HG03045 (cell line): ENCODE measurements around the gene OR5W2.
"Not testable (repeated sequence)": the region's sequence is repeated elsewhere in the genome, so short reads cannot be mapped to it uniquely, and the experiment has no call there.

Experiments
- ATAC-seq: cut with Tn5 transposase; IDR thresholded peaks from one replicate; pipeline ENCODE4 v1.9.1; 2021; ENCODE audit warnings: mild to moderate bottlenecking, moderate library complexity; ENCODE audit not compliant: unreplicated experiment

OR5W2 gene

DNA sequence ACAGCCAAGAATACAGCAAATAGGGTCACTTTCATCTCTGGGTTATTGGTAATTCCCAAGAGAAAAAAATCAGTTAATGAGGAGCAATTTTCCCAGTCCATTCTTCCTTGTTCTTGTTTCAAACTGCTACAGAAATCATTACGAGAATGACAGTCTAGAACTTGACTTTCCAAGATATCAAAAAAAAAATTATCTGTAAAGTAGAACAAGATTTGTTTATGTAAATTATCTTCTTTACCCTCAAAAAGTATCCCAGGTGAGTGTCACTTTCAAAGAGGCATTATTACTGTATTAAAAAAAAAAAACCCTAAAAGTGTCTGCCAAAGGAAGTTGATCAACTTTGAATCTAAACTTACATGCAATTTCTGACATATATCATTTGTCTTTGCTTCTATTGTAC is at the start of gene OR5W2:
OR5W2 (minus strand) TSS at position 101 of the 400 bp plus-strand sequence; CDS start at position 101, 0 bp downstream.
- no peak for ATAC-seq

DNA sequence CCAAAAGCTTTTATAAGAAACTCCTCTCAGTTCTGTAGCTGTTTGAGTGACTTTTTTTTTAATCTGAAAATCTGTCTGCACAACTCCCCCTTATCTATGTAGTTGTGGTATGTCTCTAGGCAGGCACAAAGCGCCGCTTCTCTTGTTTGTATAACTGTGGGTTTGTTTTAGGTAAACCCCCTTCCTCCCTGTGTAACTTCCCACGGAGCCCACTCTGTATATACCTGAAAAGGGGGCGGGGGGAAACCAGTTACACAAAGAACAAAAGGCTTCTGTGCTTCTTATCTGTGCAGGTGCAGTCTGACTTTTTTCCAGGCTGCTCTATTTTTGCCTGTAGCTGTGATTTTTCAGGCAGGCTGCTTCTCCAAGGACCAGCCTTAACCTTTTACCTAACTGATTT is 42.1 kb upstream of the OR5W2 start:
- ATAC-seq = no peak

DNA sequence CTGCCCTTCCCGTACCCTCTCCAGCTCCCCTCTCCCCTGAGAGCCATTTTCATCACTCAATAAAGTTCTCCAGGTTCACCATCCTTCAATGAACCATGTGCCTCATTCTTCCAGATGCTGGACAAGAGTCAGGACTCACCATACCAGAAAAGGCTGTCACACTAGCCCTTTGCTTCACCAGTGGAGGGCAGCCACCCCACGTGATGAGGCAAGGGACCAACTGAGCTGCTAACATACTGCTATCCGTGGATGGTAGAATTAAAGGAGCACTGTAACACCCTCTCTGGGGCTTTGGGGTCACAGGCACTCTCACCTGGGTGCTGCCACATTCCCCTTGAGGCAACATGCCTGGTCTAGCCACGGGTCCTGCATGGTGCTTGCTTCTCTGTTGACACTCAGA is 34.9 kb upstream of the OR5W2 start:
- ATAC-seq = no peak

DNA sequence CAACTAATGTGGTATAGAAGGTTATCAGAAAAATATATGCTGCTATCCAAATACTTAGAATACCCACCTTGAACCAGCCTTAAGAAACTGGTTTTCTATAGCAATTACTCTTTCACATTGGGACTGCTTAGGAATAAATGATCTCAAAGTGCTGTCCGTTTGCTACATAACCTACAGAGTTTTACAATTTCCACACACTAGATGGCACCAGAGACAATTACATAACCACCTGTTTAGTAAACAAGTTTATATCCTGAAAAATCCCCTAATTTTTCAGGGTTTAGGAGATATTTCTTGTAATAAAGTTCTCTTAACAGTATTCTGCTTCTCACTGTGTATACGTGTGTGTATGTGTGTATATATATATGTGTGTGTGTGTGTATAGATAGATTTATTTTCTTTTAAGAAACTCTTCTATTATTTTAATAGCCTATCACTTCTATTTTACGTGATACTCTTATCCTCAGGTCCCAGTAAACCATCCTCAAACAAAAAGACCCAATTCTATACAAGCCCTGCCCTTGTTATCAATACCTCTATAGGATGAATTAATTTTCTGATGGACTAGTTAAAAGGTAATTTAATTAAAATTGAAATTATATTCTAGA is 28.5 kb upstream of the OR5W2 start:
- ATAC-seq = no peak

GRCh38 chr11:55936300-55936699 is 21.9 kb upstream of the OR5W2 start, which contains the start of gene OR5I1:
TSS of gene OR5I1 (minus strand) at chr11:55936400. CDS start at chr11:55936400, 0 bp downstream.
- no peak for ATAC-seq

DNA sequence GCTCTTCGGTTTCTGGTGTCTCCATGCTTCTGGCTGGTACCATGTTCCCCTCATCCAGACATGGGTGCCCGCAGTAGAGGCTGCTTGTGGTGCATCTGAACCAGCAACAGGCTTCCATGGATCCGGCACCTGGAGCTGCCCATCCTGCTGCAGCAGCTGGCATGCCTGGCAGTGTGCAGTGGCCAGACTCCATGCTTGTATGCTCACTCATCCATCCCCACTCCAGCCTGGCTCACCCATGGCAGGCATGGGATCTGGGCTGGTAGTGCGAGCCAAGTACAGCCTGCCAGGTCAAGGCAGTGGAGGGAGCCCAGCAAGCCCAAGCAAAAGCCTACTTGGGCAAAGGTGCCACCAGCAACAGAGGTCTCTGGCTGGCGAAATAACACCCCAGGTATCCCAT is 6.2 kb upstream of the OR5W2 start:
- no peak for ATAC-seq

- no peak for ATAC-seq
Measured at GRCh38 chr11:55902308-55902707, 12.1 kb downstream of the OR5W2 start.

DNA sequence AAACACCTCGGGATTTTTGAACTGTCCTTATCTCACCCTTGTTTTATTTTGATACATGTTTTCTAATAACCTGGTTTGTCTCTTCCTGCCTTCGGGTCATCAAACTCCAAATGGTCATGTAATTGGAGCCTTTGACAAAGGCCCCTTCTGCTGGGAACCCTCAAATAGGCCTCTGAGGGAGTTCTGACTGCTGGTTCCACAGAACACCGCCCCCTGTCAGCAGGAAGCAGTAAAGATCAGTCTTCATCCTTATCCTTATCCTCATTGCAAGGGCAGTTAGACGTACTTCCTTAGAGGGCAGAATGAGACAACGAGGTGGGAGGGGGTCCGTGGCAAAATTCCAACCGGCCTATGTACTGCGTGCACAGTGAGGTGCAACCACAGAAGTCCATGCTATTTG is 19.2 kb downstream of the OR5W2 start:
- ATAC-seq = no peak

- not testable (repeated sequence) for ATAC-seq
Measured at GRCh38 chr11:55885481-55885880, 28.9 kb downstream of the OR5W2 start.

- ATAC-seq = not testable (repeated sequence)
Measured at GRCh38 chr11:55884995-55885394, 29.4 kb downstream of the OR5W2 start.

DNA sequence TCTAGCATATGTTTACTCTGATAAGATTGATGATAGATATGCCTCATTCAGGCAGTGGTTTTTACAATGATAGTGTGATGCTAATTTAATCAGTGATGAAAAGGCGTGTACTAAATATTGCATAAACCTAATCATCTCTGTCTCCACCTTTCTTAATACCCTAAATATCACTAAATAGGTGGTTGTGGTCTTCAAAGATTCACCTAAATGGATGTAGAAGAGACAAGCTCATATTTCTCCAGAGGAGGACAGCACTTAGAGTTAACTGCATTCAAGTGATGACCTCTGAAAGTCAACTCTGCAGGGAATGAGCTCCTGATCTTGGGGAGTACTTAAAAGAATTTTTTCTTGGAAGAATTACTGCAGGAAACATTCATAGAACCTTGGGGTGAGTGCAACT is 31.4 kb downstream of the OR5W2 start, which contains the start of gene TRIM51:
TRIM51 (plus strand) TSS at position 301 of the 400 bp plus-strand sequence. CDS start 2,132 bp downstream, outside the sequence.
- ATAC-seq = not testable (repeated sequence)

GRCh38 chr11:55873146-55873545 is 41.2 kb downstream of the OR5W2 start:
- not testable (repeated sequence) for ATAC-seq

- not testable (repeated sequence) for ATAC-seq
Measured at GRCh38 chr11:55872731-55873130, 41.7 kb downstream of the OR5W2 start.

DNA sequence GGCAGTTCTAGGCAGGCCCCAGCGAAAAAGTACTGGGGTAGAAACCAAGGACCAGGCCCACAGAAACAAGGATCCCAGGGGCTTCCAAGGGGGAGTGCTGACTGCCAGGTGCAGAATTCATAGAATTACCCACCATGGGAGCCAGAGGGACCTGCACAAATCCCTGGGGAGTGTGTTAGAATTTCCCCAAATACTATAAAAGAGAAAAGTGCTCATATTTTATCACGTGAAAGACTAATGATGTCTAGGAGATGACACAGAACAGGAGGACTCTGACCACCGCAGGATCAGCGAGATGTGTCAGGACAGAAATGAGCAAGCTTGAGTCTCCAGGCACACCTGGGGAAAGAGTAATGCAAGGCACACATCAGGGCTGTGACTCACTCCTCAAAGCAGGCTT is 47.0 kb downstream of the OR5W2 start:
- ATAC-seq = not testable (repeated sequence)
